ENCODE results near the gene PPIE.
"Not testable (repeated sequence)": the region's sequence is repeated elsewhere in the genome, so short reads cannot be mapped to it uniquely, and the experiment has no call there.

Gene PPIE

DNA sequence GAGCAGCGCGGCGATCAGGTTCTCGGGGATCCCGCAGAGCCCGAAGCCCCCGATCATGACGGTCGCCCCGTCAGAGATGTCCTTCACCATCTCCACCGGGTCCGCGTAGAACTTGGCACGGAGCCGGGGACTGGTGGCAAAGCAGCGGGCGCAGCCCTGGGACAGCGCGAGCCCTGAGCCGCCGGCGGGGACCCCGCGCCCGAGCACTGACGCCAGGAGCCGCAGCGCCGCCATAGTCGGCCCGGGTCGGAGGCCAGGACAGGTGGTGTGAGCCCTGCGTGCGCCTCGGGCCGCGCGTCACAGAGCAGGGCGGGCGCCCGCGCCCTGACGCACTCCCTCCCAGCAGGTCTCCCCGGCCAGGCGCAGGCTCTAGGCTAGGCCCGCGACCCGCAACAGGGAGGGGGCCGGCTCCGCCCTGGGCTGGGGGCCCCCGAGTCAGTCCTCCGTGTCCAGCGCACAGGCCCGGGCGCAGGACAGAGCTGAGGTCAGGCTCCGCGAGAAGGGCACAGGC is 32.4 kb downstream of the PPIE start, which contains the start of gene OXCT2:
TSS of gene OXCT2 (minus strand) at position 327 of the 511 bp plus-strand sequence. CDS start at position 234, 93 bp downstream.
- H3K4me3 ChIP-seq (ENCODE audit: low read length); DNase-seq (ENCODE audit: low read depth, low spot score): not testable (repeated sequence)

DNA sequence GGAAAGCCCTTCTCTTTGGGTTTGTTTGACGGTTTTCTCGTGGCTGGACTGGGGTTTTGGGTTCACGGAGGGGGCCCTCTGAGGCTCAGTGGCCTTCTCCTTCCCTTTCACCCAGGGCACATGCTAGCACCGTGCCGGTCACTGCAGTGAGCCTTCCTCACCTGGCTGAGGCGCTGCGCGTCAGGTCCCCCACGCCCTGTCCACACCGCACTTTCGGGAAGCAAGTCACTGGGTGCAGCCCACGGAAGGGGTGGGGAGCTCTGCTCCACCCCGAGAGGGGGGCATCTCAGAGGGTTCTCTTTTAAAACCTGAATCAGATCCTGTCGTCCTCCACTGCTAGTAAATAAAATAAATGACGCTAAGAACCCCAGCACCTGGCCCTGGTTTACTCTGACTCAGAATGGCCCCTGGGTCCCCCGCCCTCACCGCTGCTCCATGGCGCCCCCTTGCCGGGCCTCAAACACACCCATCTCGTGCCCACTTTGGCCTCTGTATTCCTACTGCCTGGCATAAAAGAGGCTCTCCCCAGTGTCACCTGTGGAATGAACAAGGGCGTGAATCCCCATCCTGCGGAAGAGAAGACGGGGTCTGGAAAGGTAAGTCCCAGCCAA is 34.8 kb downstream of the PPIE start:
- H3K4me3 ChIP-seq (ENCODE audit: low read length), result not testable (repeated sequence)

DNA sequence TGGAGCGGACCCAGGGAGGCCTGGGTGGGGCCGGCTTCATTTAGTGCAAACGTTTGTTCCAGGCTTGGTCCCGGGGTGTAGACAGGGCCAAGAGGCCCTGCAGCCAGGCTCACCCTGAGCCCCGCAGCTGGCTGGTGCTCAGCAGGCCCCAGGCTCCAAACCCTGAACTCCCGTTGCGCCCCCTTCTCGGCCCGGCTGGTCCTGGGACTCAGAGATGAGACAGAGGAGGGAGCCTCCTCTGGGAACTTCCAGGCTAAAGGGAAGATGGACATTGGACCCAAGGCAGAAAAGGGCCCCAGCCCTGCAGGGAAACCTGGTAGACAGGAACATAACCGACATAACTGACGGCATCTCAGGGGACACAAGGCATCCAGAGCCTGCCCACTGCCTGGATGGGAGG is 36.5 kb downstream of the PPIE start:
- not testable (repeated sequence) for DNase-seq (ENCODE audit: low read depth, low spot score); H3K4me3 ChIP-seq (ENCODE audit: low read length)

More for the DNA sequence above, 34.8 kb downstream of the PPIE start:
- DNase-seq (ENCODE audit: low read depth, low spot score), result not testable (repeated sequence)

DNA sequence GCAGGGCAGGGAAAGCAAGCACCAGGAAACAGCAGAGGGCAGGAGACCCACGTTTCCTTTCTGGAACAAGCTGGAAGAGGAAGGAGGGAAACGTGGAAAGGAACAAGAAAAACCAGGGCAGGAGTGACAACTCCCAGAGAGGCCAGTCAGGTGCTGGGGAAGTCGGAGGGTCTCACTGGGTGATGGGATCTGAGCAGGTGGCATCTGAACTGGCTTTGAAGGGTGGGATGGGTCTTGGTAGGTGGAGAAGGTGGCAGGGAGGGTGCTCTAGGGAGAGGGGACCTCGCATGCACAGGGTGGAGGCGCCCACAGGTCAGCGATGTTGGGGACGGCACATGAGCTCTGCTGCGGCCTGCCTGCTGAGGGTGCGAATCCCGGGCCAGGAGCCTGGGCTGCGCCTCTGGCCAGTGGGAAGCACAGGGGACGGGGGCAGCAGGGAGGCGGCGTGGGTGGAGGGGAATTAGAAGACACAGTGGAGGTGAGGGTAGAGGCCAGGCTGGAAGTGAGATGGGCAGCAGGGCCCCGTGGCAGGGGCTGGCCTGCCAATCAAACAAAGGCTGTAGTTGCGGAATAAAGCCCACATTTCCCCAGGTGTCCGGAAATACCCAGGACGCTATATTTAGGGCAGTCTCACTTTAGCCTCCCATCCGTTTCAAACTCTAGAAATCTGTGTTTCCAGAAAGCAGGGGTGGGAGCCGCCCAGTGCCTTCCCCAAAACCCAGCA is 37.2 kb downstream of the PPIE start:
- not testable (repeated sequence) for DNase-seq (ENCODE audit: low read depth, low spot score); H3K4me3 ChIP-seq (ENCODE audit: low read length)

DNA sequence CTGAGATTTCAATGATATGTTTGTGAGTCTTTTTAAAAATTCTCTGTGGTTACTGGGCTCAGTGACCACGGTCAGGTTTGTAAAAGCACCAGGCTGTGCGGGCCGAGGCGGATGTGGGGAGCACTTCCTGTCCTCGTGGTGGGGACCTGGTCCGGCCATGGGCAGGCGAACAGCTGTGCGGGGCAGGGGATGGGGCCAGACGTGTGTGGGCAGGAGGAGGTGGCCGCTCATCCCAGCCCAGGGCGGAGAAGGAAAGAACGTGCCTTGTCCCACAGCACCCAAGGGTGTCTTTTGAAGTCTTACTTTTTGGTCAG is 37.7 kb downstream of the PPIE start:
- no peak for DNase-seq (ENCODE audit: low read depth, low spot score)
- H3K4me3 ChIP-seq (ENCODE audit: low read length), result no peak overlapping the region

DNA sequence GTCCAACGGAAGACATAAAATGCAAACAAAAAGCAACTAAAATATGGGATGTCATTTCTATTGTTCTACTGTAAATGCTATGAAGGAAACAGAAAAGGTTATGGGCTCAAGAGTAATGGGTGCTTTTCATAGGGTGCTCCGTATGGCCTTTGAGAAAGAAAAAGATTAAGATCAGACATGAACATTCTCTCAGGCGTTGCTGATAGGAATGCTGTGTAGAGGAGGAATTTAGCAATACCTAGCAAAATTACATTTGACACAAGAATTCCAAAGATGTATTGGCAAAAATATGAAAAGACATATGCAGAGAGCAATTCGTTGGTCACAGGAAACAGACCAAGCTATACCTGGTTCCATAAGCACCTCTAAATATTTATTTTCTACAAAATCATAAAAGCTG is 38.2 kb downstream of the PPIE start:
- no peak overlapping the region for H3K4me3 ChIP-seq (ENCODE audit: low read length)
- no peak for DNase-seq (ENCODE audit: low read depth, low spot score)

DNA sequence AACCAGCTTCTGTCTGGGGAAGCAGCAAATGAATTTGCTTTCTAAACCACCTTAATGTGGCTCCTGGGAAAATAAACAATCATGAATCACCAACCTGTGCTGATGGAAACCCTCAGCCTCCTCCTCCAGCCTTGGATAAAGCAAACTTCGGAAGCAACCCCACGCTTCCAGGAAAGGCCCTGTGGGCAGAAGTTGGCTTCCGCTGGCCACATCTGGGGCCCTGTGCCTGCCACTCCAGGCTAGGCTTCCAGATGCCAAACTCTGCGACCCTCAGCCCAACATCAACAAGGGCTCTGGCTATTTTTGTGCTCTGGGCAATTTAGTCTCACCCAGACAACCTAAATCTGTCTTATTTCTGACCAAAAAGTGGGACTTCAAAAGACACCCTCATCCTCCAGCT is 38.6 kb downstream of the PPIE start:
- no peak for DNase-seq (ENCODE audit: low read depth, low spot score)
- no peak overlapping the region for H3K4me3 ChIP-seq (ENCODE audit: low read length)

DNA sequence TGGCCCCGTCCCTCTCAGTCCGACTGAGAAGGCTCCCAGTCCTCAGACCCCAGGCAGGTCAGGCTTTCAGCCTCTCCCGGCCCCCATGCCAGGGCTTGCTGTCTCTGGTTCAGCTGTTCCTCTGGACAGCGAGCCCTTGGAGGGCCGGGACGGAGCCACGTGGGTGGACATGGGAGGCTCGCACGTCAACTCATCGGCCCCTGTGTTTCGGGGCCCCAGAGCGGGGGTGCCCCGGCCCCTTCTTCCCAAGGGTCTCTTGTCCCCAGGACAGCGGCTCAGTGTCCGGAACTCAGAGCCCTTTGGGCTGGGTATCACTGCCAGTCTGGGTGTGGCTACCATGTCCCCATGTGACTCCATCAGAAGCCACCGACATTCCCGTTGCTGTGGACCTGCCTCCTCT is 39.2 kb downstream of the PPIE start:
- DNase-seq (ENCODE audit: low read depth, low spot score); H3K4me3 ChIP-seq (ENCODE audit: low read length): not testable (repeated sequence)

DNA sequence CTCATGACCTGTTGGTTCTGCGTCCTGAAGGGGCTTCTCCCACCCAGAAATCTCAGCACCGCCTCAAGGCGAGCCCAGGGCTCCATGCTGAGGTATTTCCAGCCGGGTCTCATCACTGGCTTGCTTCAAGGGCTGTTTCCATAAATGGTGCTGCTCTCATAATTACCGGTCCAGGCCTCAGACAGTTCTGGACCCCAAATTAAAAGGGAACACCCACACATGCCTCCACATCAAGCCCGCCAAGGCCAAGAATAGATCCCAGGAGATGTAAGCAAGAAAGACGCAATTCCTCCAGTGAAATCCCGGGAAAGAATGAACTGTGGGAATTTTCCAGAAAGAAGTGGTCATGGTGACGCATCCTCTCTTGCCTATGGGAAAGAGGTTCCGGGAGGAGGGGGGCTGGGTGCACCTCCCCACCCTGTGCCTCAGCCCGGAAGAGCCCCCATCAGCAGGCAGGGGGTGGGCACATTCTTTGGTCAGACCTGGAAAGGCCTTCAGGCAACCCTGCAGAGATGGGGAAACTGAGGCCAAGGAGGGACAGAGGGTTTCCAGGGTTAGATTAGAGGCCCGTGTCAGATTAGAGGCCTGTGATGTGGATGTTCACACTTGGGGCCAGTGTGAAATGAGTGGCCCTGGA is 39.9 kb downstream of the PPIE start:
- not testable (repeated sequence) for H3K4me3 ChIP-seq (ENCODE audit: low read length); DNase-seq (ENCODE audit: low read depth, low spot score)

DNA sequence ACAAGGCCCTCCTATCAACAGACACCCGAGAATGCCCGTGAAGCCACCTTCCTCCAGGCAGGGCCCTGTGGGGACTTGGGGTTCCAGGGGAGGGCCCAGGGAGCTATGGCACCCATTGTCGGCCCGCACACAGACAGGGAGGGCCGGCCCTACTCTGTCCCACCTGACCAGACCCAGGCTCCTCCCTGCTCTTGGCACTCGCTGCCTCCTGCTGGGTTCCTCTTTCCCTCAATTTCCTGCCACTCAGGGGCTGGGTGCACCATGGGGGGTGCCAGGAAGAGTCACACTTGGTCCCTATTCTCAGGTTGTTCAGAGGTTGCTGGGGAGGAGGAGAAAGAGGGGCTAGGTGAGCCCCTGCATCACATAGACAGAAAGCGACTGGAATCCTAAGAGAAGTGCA is 40.5 kb downstream of the PPIE start:
- H3K4me3 ChIP-seq (ENCODE audit: low read length), result no peak overlapping the region
- no peak for DNase-seq (ENCODE audit: low read depth, low spot score)

DNA sequence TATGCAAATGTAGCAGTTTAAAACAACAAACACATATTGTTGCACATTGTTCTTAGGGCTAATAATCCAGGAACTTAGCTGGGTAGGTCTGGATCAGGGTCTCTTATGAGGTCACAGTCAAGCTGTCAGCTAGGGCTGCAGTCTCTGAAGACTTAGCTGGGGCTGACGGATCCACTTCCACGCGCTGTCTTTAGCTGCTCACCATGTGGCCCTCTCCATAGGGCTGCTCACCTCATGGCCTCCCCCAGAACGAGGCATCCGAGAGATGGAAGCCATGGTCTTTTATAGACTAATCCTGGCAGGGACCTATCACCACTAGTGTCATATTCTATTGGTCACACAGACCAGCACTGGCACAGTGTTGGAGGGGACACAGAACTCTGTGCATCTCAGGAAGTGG is 41.1 kb downstream of the PPIE start:
- no peak for DNase-seq (ENCODE audit: low read depth, low spot score)
- H3K4me3 ChIP-seq (ENCODE audit: low read length), result no peak overlapping the region

DNA sequence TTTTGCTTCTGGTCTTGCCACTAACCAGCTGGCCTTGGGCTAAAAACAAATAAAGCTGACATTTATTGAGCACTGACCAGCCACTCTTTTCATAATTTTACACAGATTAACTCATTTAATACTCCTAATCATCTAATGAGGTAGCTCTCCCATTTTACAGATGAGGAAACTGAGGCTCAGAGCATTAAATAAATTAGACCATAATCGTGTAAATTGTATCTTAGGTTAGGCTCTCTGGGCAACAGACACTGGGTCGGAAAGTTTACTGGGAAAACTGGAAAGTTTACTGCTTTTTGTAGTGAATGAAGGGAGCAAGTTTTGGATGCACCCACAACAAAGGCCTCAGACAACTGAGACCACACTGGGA is 42.6 kb downstream of the PPIE start:
- DNase-seq (ENCODE audit: low read depth, low spot score), result no peak

DNA sequence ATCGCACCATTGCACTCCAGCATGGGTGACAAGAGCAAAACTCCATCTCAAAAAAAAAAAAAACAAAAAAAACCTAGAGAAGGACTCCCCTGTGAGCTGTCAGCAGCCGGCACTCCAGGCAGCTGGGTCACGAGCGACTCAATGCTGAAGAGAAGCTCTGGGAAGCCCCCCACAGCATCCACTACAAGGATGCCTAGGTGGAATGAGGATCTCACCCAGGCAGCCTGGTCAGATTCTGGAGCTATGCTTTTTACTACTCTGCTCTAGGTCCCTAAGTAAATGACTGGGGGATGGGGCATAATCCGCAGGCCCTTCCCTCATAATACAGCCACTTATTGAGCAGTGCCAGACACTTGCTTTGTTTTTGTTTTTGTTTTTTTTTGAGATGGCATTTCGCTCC is 43.4 kb downstream of the PPIE start:
- H3K4me3 ChIP-seq (ENCODE audit: low read length), result no peak overlapping the region
- DNase-seq (ENCODE audit: low read depth, low spot score), result no peak

More for the DNA sequence above, 42.6 kb downstream of the PPIE start:
- H3K4me3 ChIP-seq (ENCODE audit: low read length), result no peak overlapping the region

DNA sequence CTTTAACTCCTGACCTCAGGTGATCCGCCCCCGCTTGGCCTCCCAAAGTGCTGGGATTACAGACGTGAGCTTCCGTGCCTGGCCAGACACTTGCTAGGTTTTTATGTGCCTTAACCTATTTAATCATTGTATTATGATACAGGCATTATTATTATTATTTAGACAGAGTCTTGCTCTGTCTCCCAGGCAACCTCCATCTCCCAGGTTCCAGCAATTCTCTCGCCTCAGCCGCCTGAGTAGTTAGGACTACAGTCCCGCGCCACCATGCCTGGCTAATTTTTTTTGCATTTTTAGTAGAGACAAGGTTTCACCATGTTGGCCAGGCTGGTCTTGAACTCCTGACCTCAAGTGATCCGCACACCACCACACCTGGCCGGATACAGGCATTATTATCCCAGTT is 44.0 kb downstream of the PPIE start:
- not testable (repeated sequence) for DNase-seq (ENCODE audit: low read depth, low spot score); H3K4me3 ChIP-seq (ENCODE audit: low read length)

DNA sequence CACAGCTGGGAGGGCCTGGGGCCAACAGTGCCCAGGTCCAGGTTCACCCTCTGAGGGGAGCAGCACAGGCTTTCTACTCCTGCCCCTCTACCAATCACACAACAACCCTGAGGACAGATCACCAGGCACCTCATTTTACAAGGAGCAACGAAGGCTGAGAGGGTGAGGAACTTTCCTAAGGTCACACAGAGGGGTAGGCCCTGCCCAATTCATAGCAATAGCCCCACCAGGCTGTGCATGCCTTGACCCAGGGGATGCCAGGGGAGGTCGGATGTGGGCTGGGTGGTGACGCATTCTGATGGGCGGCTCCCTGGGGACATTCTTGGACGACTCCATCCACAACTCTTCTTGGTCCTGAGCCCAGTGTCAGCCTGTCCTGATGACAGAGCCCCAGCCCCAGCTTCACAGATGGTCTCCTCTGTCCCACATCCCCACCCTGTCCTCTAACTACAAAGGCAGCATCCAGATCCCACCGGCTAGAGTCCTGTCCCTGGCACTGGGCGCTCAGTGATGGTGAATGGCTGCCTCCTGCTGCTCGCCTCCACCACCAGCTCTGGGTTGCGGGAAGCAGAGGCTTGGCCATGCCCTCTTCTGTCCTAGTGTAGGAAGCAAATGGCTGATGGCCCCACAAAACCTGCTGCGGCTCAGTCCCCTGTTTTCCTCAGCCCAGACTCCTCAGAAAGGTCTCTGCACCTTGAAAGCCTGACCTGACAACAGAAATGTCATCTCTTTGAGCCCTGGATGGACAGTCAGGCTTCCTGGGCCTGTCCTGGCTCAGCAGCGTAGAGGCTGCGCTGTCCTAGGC is 47.8 kb downstream of the PPIE start:
- DNase-seq (ENCODE audit: low read depth, low spot score); H3K4me3 ChIP-seq (ENCODE audit: low read length): not testable (repeated sequence)

DNA sequence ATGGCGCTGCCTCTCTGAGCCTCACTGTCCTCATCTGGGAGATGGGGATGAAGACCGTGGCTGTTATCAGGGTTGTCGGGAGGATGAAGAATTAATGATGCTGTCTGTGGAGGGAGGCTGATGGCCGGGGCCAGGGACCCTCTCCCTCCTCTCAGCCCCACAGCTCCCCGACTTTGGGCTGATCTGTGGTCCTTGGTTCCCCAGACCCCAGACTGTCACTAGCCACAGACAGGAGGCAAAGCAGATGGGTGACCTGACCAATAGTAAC is 48.4 kb downstream of the PPIE start:
- not testable (repeated sequence) for DNase-seq (ENCODE audit: low read depth, low spot score); H3K4me3 ChIP-seq (ENCODE audit: low read length)

DNA sequence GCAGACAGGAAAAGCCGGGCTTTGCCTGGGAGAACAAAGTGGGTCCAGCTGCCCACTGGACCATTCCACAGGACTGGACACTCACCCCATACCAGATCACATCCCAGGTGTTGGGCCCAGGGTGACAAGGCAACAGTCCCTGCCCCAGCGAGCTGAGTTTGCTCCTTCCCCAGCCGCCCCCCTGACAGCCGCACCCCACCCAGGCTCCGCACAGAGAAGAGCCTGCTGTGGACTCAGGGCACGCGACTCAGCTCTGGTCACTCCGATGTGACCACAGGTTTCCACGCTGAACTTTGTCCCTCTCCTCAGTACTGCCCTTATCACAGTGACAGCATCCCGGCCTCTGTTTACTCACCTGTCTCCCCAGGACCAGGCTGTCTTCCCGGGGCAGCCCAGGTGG is 48.8 kb downstream of the PPIE start:
- no peak overlapping the region for H3K4me3 ChIP-seq (ENCODE audit: low read length)
- no peak for DNase-seq (ENCODE audit: low read depth, low spot score)

DNA sequence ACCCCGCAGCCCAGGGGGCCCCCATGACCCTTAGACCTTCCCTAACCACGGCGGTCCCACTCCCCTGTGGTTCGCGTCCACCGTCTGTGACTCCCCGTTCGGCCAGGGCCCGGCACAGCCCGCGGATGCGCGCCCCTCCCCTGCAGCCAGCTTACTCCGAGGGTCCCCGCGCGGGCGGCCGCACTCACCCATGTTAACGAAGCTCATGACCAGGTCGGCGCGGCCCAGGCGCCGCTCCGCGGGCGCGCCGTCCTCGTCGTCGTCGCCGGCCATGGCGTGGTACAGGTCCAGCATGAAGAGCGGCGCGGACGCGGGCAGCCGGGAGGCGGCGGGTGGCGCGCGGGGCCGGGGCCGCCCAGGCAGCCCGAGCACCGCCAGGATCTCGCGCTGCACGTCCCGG is 49.3 kb downstream of the PPIE start:
- not testable (repeated sequence) for DNase-seq (ENCODE audit: low read depth, low spot score); H3K4me3 ChIP-seq (ENCODE audit: low read length)

DNA sequence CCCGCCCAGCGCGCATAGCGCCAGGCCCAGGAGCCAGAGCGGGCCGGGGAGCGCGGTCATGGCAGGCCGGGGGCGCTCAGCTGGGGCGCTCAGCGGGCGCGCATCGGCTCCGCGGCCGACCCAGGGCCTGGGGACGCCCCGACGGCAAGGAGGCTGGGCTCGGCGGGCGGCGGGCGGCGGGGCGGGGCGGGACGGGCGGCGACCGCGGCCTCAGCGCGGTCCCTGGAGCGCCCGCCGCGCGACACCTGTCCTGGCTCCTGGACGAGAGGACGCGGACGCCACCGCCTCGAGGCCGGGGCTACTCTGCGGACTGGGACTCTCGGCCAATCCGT is 49.7 kb downstream of the PPIE start:
- H3K4me3 ChIP-seq (ENCODE audit: low read length), result no peak overlapping the region; the same call in 1 of the 2 replicates

More for the DNA sequence above, 49.7 kb downstream of the PPIE start:
- no peak for DNase-seq (ENCODE audit: low read depth, low spot score)

Data from Jurkat, Clone E6-1 (cell line).